ENCODE results near the gene MZT1. TPM values are rescaled to one million over a fixed set of nuclear protein-coding genes. Genes with fewer than 3 reads are reported as not detected.

Gene MZT1
- polyA plus RNA-seq, 1 donor, result 13.0 TPM

- Histone ChIP-seq H3K4me1 (ENCODE audit: control insufficient read depth, insufficient read depth, low read length) (no peaks in the 10 kb centered on the region), H3K27ac (ENCODE audit: low read length) (no peak overlapping the region), H3K36me3 (ENCODE audit: control insufficient read depth, insufficient read depth, low read length) (no peaks in the 10 kb centered on the region), H3K27me3 (ENCODE audit: control insufficient read depth, insufficient read depth, low read length) (no peaks in the 10 kb centered on the region), H3K9me3 (ENCODE audit: control insufficient read depth, low read depth, low read length) (peaks cover 3% of the 10 kb centered on the region), H3K4me3 (ENCODE audit: low read length) (no peak overlapping the region)
- no peak for DNase-seq
These were observed 38.2 kb downstream of the MZT1 start for GRCh38 chr13:72689181-72689696.

DNA sequence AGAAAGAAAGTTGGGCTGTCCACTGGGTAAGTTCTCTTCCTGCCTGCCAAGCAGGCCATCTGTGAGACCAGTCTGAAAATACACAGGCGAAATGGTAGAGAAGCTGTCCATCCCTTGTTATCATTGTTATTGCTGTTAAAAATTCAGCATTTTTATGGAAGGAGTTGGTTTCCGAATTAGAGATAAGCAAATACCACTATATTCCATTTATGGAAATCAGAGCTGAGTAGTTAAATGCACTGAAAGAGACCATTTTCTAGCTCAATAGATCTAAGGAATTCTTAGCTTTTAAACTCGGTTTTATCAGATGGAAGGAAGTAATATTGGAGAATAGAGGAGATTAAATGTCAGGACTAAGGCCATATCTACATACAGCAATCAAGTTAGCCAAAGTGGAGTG is 40.7 kb downstream of the MZT1 start:
- WGBS (ENCODE audit: insufficient coverage, low lambda C conversion rate), result no CpG with 5 or more reads among the region's 3 CpGs
- no peak for DNase-seq
- Histone ChIP-seq H3K36me3 (ENCODE audit: control insufficient read depth, insufficient read depth, low read length) (no peaks in the 10 kb centered on the region), H3K4me1 (ENCODE audit: control insufficient read depth, insufficient read depth, low read length) (no peaks in the 10 kb centered on the region), H3K9me3 (ENCODE audit: control insufficient read depth, low read depth, low read length) (no peaks in the 10 kb centered on the region), H3K4me3 (ENCODE audit: low read length) (no peak overlapping the region), H3K27me3 (ENCODE audit: control insufficient read depth, insufficient read depth, low read length) (no peaks in the 10 kb centered on the region), H3K27ac (ENCODE audit: low read length) (no peak overlapping the region)

DNA sequence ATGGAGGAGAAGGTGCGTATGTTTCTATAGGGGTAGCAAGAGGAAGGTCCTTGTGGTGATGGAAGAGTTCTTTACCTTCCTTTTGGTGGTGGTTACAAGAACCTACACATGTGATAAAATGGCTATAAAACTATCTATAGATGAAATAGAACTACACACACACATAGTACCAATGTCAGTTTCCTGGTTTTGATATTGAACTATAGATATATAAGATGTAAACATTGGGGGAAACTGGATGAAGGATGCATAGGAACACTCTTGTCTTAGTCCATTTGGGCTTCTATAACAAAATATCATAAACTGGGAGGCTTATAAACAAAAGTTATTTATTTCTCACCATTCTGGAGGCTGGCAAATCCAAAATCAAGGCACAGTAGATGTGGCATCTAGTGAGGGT is 47.1 kb downstream of the MZT1 start:
- H3K9me3 ChIP-seq (ENCODE audit: control insufficient read depth, low read depth, low read length), result no peaks in the 10 kb centered on the region
- H3K36me3 ChIP-seq (ENCODE audit: control insufficient read depth, insufficient read depth, low read length), result no peaks in the 10 kb centered on the region
- H3K4me3 ChIP-seq (ENCODE audit: low read length), result no peak overlapping the region
- no peak overlapping the region for H3K27ac ChIP-seq (ENCODE audit: low read length)
- no CpG with 5 or more reads among the region's 1 CpG for WGBS (ENCODE audit: insufficient coverage, low lambda C conversion rate)
- DNase-seq, result no peak
- H3K27me3 ChIP-seq (ENCODE audit: control insufficient read depth, insufficient read depth, low read length), result no peaks in the 10 kb centered on the region
- no peaks in the 10 kb centered on the region for H3K4me1 ChIP-seq (ENCODE audit: control insufficient read depth, insufficient read depth, low read length)

- Histone ChIP-seq H3K9me3 (ENCODE audit: control insufficient read depth, low read depth, low read length) (no peaks in the 10 kb centered on the region), H3K27me3 (ENCODE audit: control insufficient read depth, insufficient read depth, low read length) (no peaks in the 10 kb centered on the region), H3K36me3 (ENCODE audit: control insufficient read depth, insufficient read depth, low read length) (no peaks in the 10 kb centered on the region), H3K4me1 (ENCODE audit: control insufficient read depth, insufficient read depth, low read length) (no peaks in the 10 kb centered on the region), H3K27ac (ENCODE audit: low read length) (no peak overlapping the region), H3K4me3 (ENCODE audit: low read length) (no peak overlapping the region)
- WGBS (ENCODE audit: insufficient coverage, low lambda C conversion rate), result 100% methylated on average over 1 of the region's 1 CpG
- DNase-seq, result no peak
These were observed 49.1 kb downstream of the MZT1 start for GRCh38 chr13:72678312-72678711.

DNA sequence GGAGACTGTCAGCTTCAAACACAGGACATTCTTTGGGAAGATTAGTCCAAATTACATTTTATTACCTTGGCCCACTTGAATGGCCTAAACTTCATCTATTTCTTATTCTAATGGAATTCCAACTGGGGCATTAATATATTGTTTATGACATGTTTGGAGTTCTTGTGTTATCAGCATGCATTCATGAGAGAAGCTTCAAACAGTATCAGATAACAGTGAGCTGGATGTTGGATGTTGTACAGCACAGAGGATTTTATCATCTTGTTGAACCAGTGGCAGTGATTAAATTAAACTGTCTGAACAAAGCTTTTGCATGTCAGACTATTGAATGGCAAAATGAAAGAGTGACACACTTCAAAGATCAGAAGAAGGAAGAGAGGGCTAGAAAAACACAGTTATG is 50.0 kb downstream of the MZT1 start:
- no peaks in the 10 kb centered on the region for H3K36me3 ChIP-seq (ENCODE audit: control insufficient read depth, insufficient read depth, low read length)
- no peak overlapping the region for H3K4me3 ChIP-seq (ENCODE audit: low read length)
- DNase-seq, result no peak
- H3K27me3 ChIP-seq (ENCODE audit: control insufficient read depth, insufficient read depth, low read length), result no peaks in the 10 kb centered on the region
- no peaks in the 10 kb centered on the region for H3K9me3 ChIP-seq (ENCODE audit: control insufficient read depth, low read depth, low read length)
- no peak overlapping the region for H3K27ac ChIP-seq (ENCODE audit: low read length)
- H3K4me1 ChIP-seq (ENCODE audit: control insufficient read depth, insufficient read depth, low read length), result no peaks in the 10 kb centered on the region

DNA sequence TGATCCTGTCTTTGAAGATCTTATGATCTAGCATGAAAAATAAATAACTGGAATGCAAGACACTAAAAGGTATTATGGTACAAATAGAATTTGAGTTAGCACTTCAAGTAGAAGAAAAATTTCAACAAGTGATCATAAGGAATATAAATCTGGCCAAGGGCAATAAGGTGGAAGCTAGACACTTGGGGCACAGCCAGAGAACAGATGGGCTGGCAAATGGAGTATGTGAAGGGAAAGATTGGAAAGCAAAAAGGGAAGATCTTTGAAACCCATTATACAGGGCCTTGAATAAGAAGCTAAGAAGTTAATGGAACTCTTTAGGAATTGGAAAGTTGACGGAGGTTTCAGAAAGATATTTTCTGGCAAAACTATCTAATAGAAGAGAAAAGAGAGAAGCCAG is 61.0 kb downstream of the MZT1 start:
- DNase-seq, result no peak
- Histone ChIP-seq H3K27me3 (ENCODE audit: control insufficient read depth, insufficient read depth, low read length) (no peaks in the 10 kb centered on the region), H3K4me1 (ENCODE audit: control insufficient read depth, insufficient read depth, low read length) (no peaks in the 10 kb centered on the region), H3K27ac (ENCODE audit: low read length) (no peak overlapping the region), H3K9me3 (ENCODE audit: control insufficient read depth, low read depth, low read length) (no peaks in the 10 kb centered on the region), H3K36me3 (ENCODE audit: control insufficient read depth, insufficient read depth, low read length) (no peaks in the 10 kb centered on the region), H3K4me3 (ENCODE audit: low read length) (no peak overlapping the region)
- 100% methylated on average over 1 of the region's 1 CpG for WGBS (ENCODE audit: insufficient coverage, low lambda C conversion rate)

- Histone ChIP-seq H3K4me1 (ENCODE audit: control insufficient read depth, insufficient read depth, low read length) (no peaks in the 10 kb centered on the region), H3K36me3 (ENCODE audit: control insufficient read depth, insufficient read depth, low read length) (no peaks in the 10 kb centered on the region), H3K27ac (ENCODE audit: low read length) (no peak overlapping the region), H3K4me3 (ENCODE audit: low read length) (no peak overlapping the region), H3K9me3 (ENCODE audit: control insufficient read depth, low read depth, low read length) (no peaks in the 10 kb centered on the region), H3K27me3 (ENCODE audit: control insufficient read depth, insufficient read depth, low read length) (no peaks in the 10 kb centered on the region)
- DNase-seq, result no peak
These were observed 64.9 kb downstream of the MZT1 start for GRCh38 chr13:72662548-72662947.

Other genes with a start within 250 kb of the MZT1 start
- 6.0 TPM for gene BORA, start 294 bp upstream of the MZT1 start, polyA plus RNA-seq
- 22.8 TPM for gene DIS3, start 54.3 kb upstream of the MZT1 start, polyA plus RNA-seq
- 18.4 TPM for gene PIBF1, start 54.5 kb upstream of the MZT1 start, polyA plus RNA-seq